CD4-positive, CD25-positive, alpha-beta regulatory T cell (primary cell): ENCODE data around the gene DEUP1. TPM values are rescaled to one million over a fixed set of nuclear protein-coding genes. Genes with fewer than 3 reads are reported as not detected.
"Not testable (repeated sequence)": the region's sequence is repeated elsewhere in the genome, so short reads cannot be mapped to it uniquely, and the experiment has no call there.

Experiments
- ATAC-seq, 2 donors: fragments of 150-1000 bp; cut with Tn5 transposase; one replicate each; pipeline ENCODE4 v1.10.0; 2021; ENCODE audit warnings: low read depth in 2 of 2, moderate number of reproducible peaks in 2 of 2, moderate library complexity in 1 of 2
- DNase-seq, 3 donors: peaks; one replicate each; pipeline versions ENCODE4 v3.0.0 to v3.0.0-alpha.2; 2012 to 2022; ENCODE audit warnings: mixed read lengths in 1 of 3
- H3K27ac ChIP-seq: one replicate; pipeline ENCODE4 v1.7.0; 2013; ENCODE audit warnings: mild to moderate bottlenecking, low read length; ENCODE audit not compliant: insufficient read depth, poor library complexity, severe bottlenecking
- H3K27me3 ChIP-seq: one replicate; pipeline ENCODE4 v1.7.0; 2013; ENCODE audit warnings: low read length; ENCODE audit not compliant: control insufficient read depth, insufficient read depth
- H3K36me3 ChIP-seq: one replicate; pipeline ENCODE4 v1.7.0; 2013; ENCODE audit warnings: mild to moderate bottlenecking, low read length, moderate library complexity; ENCODE audit not compliant: control insufficient read depth, insufficient read depth
- H3K4me1 ChIP-seq: 2 replicates; pipeline ENCODE4 v1.7.0; 2013; ENCODE audit warnings: mild to moderate bottlenecking, low read length; ENCODE audit not compliant: insufficient read depth, control insufficient read depth, poor library complexity, severe bottlenecking
- H3K4me3 ChIP-seq: one replicate; pipeline ENCODE4 v1.7.0; 2013; ENCODE audit warnings: low read depth, mild to moderate bottlenecking, low read length, moderate library complexity
- H3K9me3 ChIP-seq, 2 experiments: 1 replicate in 1 of 2; 2 replicates in 1 of 2; pipeline ENCODE4 v1.7.0; 2013; ENCODE audit warnings: low read length in 2 of 2, mild to moderate bottlenecking in 1 of 2, moderate library complexity in 1 of 2; ENCODE audit not compliant: control insufficient read depth in 2 of 2
- H3K27ac Mint-ChIP-seq, 3 donors: one replicate each; pipeline ENCODE4 v1.8.0; 2020 to 2022; ENCODE audit warnings: mild to moderate bottlenecking in 3 of 3, mixed read lengths in 3 of 3, moderate library complexity in 2 of 3
- H3K27me3 Mint-ChIP-seq: one replicate; pipeline ENCODE4 v1.8.0; 2022; ENCODE audit warnings: mild to moderate bottlenecking, mixed read lengths
- H3K36me3 Mint-ChIP-seq: one replicate; pipeline ENCODE4 v1.8.0; 2020; ENCODE audit warnings: mixed read lengths
- H3K4me1 Mint-ChIP-seq, 4 donors: one replicate each; pipeline ENCODE4 v1.8.0; 2020 to 2022; ENCODE audit warnings: mixed read lengths in 4 of 4, mild to moderate bottlenecking in 1 of 4
- H3K4me3 Mint-ChIP-seq, 4 donors: one replicate each; pipeline ENCODE4 v1.8.0; 2020 to 2022; ENCODE audit warnings: mild to moderate bottlenecking in 4 of 4, mixed read lengths in 4 of 4, moderate library complexity in 3 of 4
- H3K9me3 Mint-ChIP-seq, 7 donors: one replicate each; pipeline ENCODE4 v1.8.0; 2020 to 2022; ENCODE audit warnings: mixed read lengths in 7 of 7, mild to moderate bottlenecking in 3 of 7, moderate library complexity in 2 of 7
- polyA plus RNA-seq, 4 donors: library from polyadenylated mRNA; unstranded; fragments of 300-500 nt; fragmentation: Illumina TruSeq; gene quantifications; one replicate each; pipeline ENCODE4 v1.2.3, GENCODE V29; 2021
- total RNA-seq: library from RNA; stranded (reverse); gene quantifications from one replicate; pipeline ENCODE4 v1.2.3, GENCODE V29; 2022

Gene DEUP1
- total and polyA plus RNA-seq, 5 donors from 2014 or later = not detected

GRCh38 chr11:93295921-93296575, 34.5 kb upstream of the DEUP1 start:
- Mint-ChIP-seq H3K4me1 (no peaks in the 10 kb centered on the region), H3K36me3 (no peaks in the 10 kb centered on the region), H3K27me3 (no peaks in the 10 kb centered on the region), H3K4me3 (no peak overlapping the region), H3K9me3 (no peaks in the 10 kb centered on the region), H3K27ac (no peak overlapping the region)
- no peaks in the 10 kb centered on the region for H3K36me3 ChIP-seq
- no peak overlapping the region for H3K4me3 ChIP-seq
- no peaks in the 10 kb centered on the region for H3K4me1 ChIP-seq
- H3K27ac ChIP-seq = no peak overlapping the region
- no peak for ATAC-seq
- no peaks in the 10 kb centered on the region for H3K27me3 ChIP-seq
- no peak for DNase-seq
- H3K9me3 ChIP-seq = no peaks in the 10 kb centered on the region

GRCh38 chr11:93303689-93304088, 26.9 kb upstream of the DEUP1 start:
- DNase-seq = no peak
- Mint-ChIP-seq H3K27ac (no peak overlapping the region), H3K27me3 (no peaks in the 10 kb centered on the region), H3K4me1 (no peaks in the 10 kb centered on the region), H3K4me3 (no peak overlapping the region), H3K9me3 (peaks cover 0 to 5% (median 2%) of the 10 kb centered on the region in 7 donors), H3K36me3 (no peaks in the 10 kb centered on the region)
- Histone ChIP-seq H3K4me3 (no peak overlapping the region), H3K27me3 (no peaks in the 10 kb centered on the region), H3K4me1 (no peaks in the 10 kb centered on the region), H3K36me3 (no peaks in the 10 kb centered on the region), H3K27ac (no peak overlapping the region), H3K9me3 (no peaks in the 10 kb centered on the region)
- no peak for ATAC-seq

- not testable (repeated sequence) for H3K4me1 ChIP-seq, H3K27me3 Mint-ChIP-seq, H3K27ac Mint-ChIP-seq, H3K27me3 ChIP-seq, ATAC-seq, H3K27ac ChIP-seq, H3K4me3 ChIP-seq, DNase-seq, H3K4me1 Mint-ChIP-seq, H3K36me3 ChIP-seq, H3K36me3 Mint-ChIP-seq, H3K4me3 Mint-ChIP-seq
- H3K9me3 Mint-ChIP-seq = peaks cover 4 to 46% (median 13%) of the 10 kb centered on the region in 7 donors
- peaks cover 0 to 19% of the 10 kb centered on the region in 2 experiments for H3K9me3 ChIP-seq
These were observed 16.1 kb upstream of the DEUP1 start for GRCh38 chr11:93314399-93314798.

DNA sequence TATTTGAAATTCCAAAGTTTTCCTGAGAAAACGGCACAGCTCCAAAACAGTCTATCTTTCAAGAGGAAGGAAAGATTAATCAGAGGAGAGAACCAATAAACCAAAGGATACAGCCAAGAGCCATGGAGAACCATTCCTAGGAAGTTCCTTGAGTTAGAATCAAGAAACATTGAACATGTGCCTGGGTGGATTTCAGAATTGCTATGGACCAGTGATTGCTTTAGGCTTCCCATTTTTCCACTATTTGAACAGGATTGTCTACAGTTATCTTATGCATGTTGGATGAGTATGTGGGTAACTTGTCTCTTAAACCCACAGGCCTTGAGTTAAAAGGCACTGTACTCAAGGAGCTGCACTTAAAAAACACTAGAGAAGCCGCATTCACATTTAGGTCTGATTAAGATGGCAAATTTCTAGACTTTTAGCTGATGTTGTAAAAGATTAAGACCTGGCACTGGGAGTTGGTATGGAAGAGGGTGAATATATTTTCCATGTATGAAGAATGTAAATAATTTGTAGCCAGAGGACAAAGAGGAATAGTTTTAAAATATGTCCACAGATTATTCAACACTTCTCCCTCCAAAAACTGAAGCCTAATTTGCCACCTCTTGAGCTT, 11.2 kb upstream of the DEUP1 start:
- Histone ChIP-seq H3K4me1 (no peaks in the 10 kb centered on the region), H3K27me3 (no peaks in the 10 kb centered on the region), H3K36me3 (no peaks in the 10 kb centered on the region), H3K9me3 (peaks cover 0 to 5% of the 10 kb centered on the region in 2 experiments), H3K27ac (no peak overlapping the region), H3K4me3 (no peak overlapping the region)
- no peaks in the 10 kb centered on the region for H3K36me3 Mint-ChIP-seq
- peak overlapping the region in 1 of 4 donors; percentile 48 for H3K4me3 Mint-ChIP-seq
- H3K9me3 Mint-ChIP-seq = peaks cover 0 to 28% (median 7%) of the 10 kb centered on the region in 7 donors
- no peaks in the 10 kb centered on the region for H3K4me1 Mint-ChIP-seq
- no peaks in the 10 kb centered on the region for H3K27me3 Mint-ChIP-seq
- no peak overlapping the region for H3K27ac Mint-ChIP-seq
- ATAC-seq = no peak
- DNase-seq = no peak

GRCh38 chr11:93320230-93320629, 10.3 kb upstream of the DEUP1 start:
- Mint-ChIP-seq H3K27ac (no peak overlapping the region), H3K4me1 (no peaks in the 10 kb centered on the region), H3K36me3 (no peaks in the 10 kb centered on the region), H3K4me3 (no peak overlapping the region), H3K27me3 (no peaks in the 10 kb centered on the region), H3K9me3 (peaks cover 0 to 21% (median 2%) of the 10 kb centered on the region in 7 donors)
- DNase-seq = no peak
- Histone ChIP-seq H3K27ac (no peak overlapping the region), H3K4me3 (no peak overlapping the region), H3K4me1 (no peaks in the 10 kb centered on the region), H3K36me3 (no peaks in the 10 kb centered on the region), H3K9me3 (no peaks in the 10 kb centered on the region), H3K27me3 (no peaks in the 10 kb centered on the region)
- ATAC-seq = no peak

GRCh38 chr11:93322207-93322606, 8.3 kb upstream of the DEUP1 start:
- no peak overlapping the region for H3K4me3 Mint-ChIP-seq

DNA sequence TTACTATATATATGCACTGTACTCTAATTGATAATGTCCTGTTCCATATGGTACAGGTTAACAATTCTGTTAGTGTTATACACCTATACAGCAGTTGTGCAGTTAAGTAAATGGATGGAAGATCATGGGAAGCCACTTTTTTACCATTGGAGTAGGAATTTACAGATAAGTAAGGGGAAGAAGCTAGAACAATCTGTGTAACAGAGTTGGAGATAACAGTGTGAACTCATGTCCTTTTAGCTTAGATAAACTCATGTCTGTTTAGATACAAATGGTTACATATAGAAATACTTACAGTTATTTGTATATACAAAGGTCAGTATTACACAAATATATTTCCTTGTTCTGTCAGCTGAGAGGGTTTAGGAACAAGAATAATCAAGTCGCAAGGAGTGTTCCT, 6.8 kb upstream of the DEUP1 start:
- no peak overlapping the region for H3K4me3 ChIP-seq
- no peak overlapping the region for H3K27ac ChIP-seq
- H3K36me3 Mint-ChIP-seq = no peaks in the 10 kb centered on the region
- peaks cover 0 to 6% (median 0%) of the 10 kb centered on the region in 7 donors for H3K9me3 Mint-ChIP-seq
- no peak overlapping the region for H3K27ac Mint-ChIP-seq
- DNase-seq = no peak
- H3K36me3 ChIP-seq = no peaks in the 10 kb centered on the region
- H3K27me3 ChIP-seq = peaks cover 2% of the 10 kb centered on the region
- H3K9me3 ChIP-seq = no peaks in the 10 kb centered on the region
- no peaks in the 10 kb centered on the region for H3K4me1 Mint-ChIP-seq
- peaks cover 4% of the 10 kb centered on the region for H3K27me3 Mint-ChIP-seq
- H3K4me1 ChIP-seq = no peaks in the 10 kb centered on the region
- no peak for ATAC-seq
- H3K4me3 Mint-ChIP-seq = no peak overlapping the region

More at GRCh38 chr11:93322207-93322606, 8.3 kb upstream of the DEUP1 start:
- Mint-ChIP-seq H3K9me3 (peaks cover 0 to 10% (median 0%) of the 10 kb centered on the region in 7 donors), H3K36me3 (no peaks in the 10 kb centered on the region), H3K27ac (no peak overlapping the region), H3K4me1 (no peaks in the 10 kb centered on the region), H3K27me3 (no peaks in the 10 kb centered on the region)
- no peaks in the 10 kb centered on the region for H3K36me3 ChIP-seq
- H3K9me3 ChIP-seq = no peaks in the 10 kb centered on the region
- no peak for DNase-seq
- no peak overlapping the region for H3K4me3 ChIP-seq
- no peaks in the 10 kb centered on the region for H3K4me1 ChIP-seq
- H3K27me3 ChIP-seq = no peaks in the 10 kb centered on the region
- no peak overlapping the region for H3K27ac ChIP-seq
- no peak for ATAC-seq

DNA sequence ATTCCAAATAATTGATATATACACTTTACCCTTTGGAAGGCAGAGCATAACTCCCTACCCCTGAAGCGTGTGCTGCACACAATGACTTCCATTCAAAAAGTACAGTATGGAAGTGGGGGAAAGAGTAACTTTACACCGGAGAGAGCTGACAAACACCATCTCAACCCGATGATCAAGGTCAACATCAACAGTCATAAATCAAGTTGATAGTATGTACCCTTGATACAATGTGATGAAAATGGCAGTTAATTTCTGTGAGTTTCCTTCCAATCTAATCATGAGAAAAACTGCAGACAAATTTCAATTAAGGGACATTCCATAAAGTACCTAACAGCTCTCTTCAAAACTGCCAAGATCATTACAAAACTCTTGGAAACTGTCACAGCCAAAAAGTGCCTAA, 6.0 kb upstream of the DEUP1 start:
- H3K36me3 Mint-ChIP-seq = no peaks in the 10 kb centered on the region

More for the DNA sequence above, 6.0 kb upstream of the DEUP1 start:
- no peak overlapping the region for H3K27ac ChIP-seq
- H3K4me1 ChIP-seq = no peaks in the 10 kb centered on the region
- peaks cover 2% of the 10 kb centered on the region for H3K27me3 ChIP-seq
- Mint-ChIP-seq H3K9me3 (peaks cover 0 to 4% (median under 1%) of the 10 kb centered on the region in 7 donors), H3K4me3 (no peak overlapping the region), H3K27ac (no peak overlapping the region), H3K4me1 (no peaks in the 10 kb centered on the region), H3K27me3 (peaks cover 12% of the 10 kb centered on the region)
- no peak overlapping the region for H3K4me3 ChIP-seq
- no peaks in the 10 kb centered on the region for H3K36me3 ChIP-seq
- DNase-seq = no peak
- no peak for ATAC-seq
- H3K9me3 ChIP-seq = no peaks in the 10 kb centered on the region
